SJCRH30 (cell line): Measurements from ENCODE around the gene SOBP. TPM values are rescaled to one million over a fixed set of nuclear protein-coding genes. Genes with fewer than 3 reads are reported as not detected.

ENCODE experiments used
- DNase-seq, 2 experiments: peaks; one replicate each; pipeline ENCODE4 v3.0.0-alpha.2; 2015 to 2020
- H3K27ac ChIP-seq: fragments of 250-450 bp; sonication (Bioruptor Pico); 2 replicates; pipeline ENCODE4 v1.5.1; 2020; ENCODE audit warnings: mild to moderate bottlenecking, moderate library complexity
- H3K27me3 ChIP-seq: fragments of 250-450 bp; sonication (Bioruptor Pico); 2 replicates; pipeline ENCODE4 v1.5.1; 2020; ENCODE audit warnings: mild to moderate bottlenecking, moderate library complexity
- H3K36me3 ChIP-seq: fragments of 250-450 bp; sonication (Bioruptor Pico); 2 replicates; pipeline ENCODE4 v1.5.1; 2020; ENCODE audit warnings: mild to moderate bottlenecking, moderate library complexity
- H3K4me1 ChIP-seq: fragments of 250-450 bp; sonication (Bioruptor Pico); 2 replicates; pipeline ENCODE4 v1.5.1; 2020; ENCODE audit warnings: mild to moderate bottlenecking, moderate library complexity
- H3K4me3 ChIP-seq: fragments of 250-450 bp; sonication (Bioruptor Pico); 2 replicates; pipeline ENCODE4 v1.5.1; 2020; ENCODE audit warnings: mild to moderate bottlenecking, moderate library complexity
- H3K9me3 ChIP-seq: fragments of 250-450 bp; sonication (Bioruptor Pico); replicated peaks from 2 replicates; pipeline ENCODE4 v1.5.1; 2020; ENCODE audit warnings: mild to moderate bottlenecking, moderate library complexity
- total RNA-seq: library from RNA; depleted of rRNA; stranded (reverse); fragments of >200 nt; shearing (Covaris generic); gene quantifications from 2 replicates; pipeline ENCODE4 v1.2.3, GENCODE V29; 2014; rRNA removed

SOBP gene
- total RNA-seq, result 7.0 and 7.8 TPM in 2 replicates

GRCh38 chr6:107489636-107490565, at the start of gene SOBP:
TSS of gene SOBP (plus strand) at chr6:107490117. CDS start at chr6:107490617, 500 bp downstream.
- Histone ChIP-seq H3K4me1 (peaks cover 27% of the 10 kb centered on the region), H3K36me3 (no peaks in the 10 kb centered on the region), H3K9me3 (no peaks in the 10 kb centered on the region), H3K27me3 (no peaks in the 10 kb centered on the region), H3K4me3 (peak within 1 kb of the TSS; percentile 88), H3K27ac (peak within 1 kb of the TSS; percentile 65)
- DNase-seq, result peak; percentile 81 to 82

- Histone ChIP-seq H3K4me1 (no peaks in the 10 kb centered on the region), H3K36me3 (0 out of 2 replicates have a peak, but pooled peaks cover 2% of the 10 kb centered on the region), H3K9me3 (no peaks in the 10 kb centered on the region; the same call in 1 of the 2 replicates), H3K27ac (no peak overlapping the region), H3K4me3 (no peak overlapping the region), H3K27me3 (no peaks in the 10 kb centered on the region)
- no peak for DNase-seq
Measured at GRCh38 chr6:107440936-107441335, 49.0 kb upstream of the SOBP start.

GRCh38 chr6:107441682-107442081, 48.2 kb upstream of the SOBP start:
- no peak overlapping the region for H3K27ac ChIP-seq
- no peaks in the 10 kb centered on the region for H3K4me1 ChIP-seq
- 0 out of 2 replicates have a peak, but pooled peaks cover 2% of the 10 kb centered on the region for H3K36me3 ChIP-seq
- DNase-seq, result no peak
- H3K9me3 ChIP-seq, result peaks cover 5% of the 10 kb centered on the region
- no peak overlapping the region for H3K4me3 ChIP-seq
- no peaks in the 10 kb centered on the region for H3K27me3 ChIP-seq

- Histone ChIP-seq H3K4me3 (no peak overlapping the region), H3K27ac (no peak overlapping the region), H3K4me1 (no peaks in the 10 kb centered on the region), H3K9me3 (peaks cover 7% of the 10 kb centered on the region), H3K36me3 (0 out of 2 replicates have a peak, but pooled peaks cover 2% of the 10 kb centered on the region), H3K27me3 (no peaks in the 10 kb centered on the region)
- peak in 1 of 2 experiments; percentile 7 for DNase-seq
Measured at GRCh38 chr6:107442938-107443607, 46.8 kb upstream of the SOBP start.

- Histone ChIP-seq H3K36me3 (0 out of 2 replicates have a peak, but pooled peaks cover 2% of the 10 kb centered on the region), H3K27ac (no peak overlapping the region), H3K27me3 (no peaks in the 10 kb centered on the region), H3K4me3 (no peak overlapping the region), H3K9me3 (peaks cover 7% of the 10 kb centered on the region), H3K4me1 (no peaks in the 10 kb centered on the region)
- no peak for DNase-seq
Measured at GRCh38 chr6:107443608-107444267, 46.2 kb upstream of the SOBP start.

GRCh38 chr6:107444277-107444676, 45.6 kb upstream of the SOBP start:
- no peaks in the 10 kb centered on the region for H3K27me3 ChIP-seq
- DNase-seq, result no peak
- 0 out of 2 replicates have a peak, but pooled peaks cover 2% of the 10 kb centered on the region for H3K36me3 ChIP-seq
- H3K4me1 ChIP-seq, result no peaks in the 10 kb centered on the region
- H3K27ac ChIP-seq, result no peak overlapping the region
- H3K9me3 ChIP-seq, result peaks cover 12% of the 10 kb centered on the region
- H3K4me3 ChIP-seq, result no peak overlapping the region

GRCh38 chr6:107447663-107448216, 42.2 kb upstream of the SOBP start:
- Histone ChIP-seq H3K27ac (no peak overlapping the region), H3K4me1 (no peaks in the 10 kb centered on the region), H3K9me3 (peaks cover 12% of the 10 kb centered on the region), H3K36me3 (0 out of 2 replicates have a peak, but pooled peaks cover 2% of the 10 kb centered on the region), H3K4me3 (no peak overlapping the region), H3K27me3 (no peaks in the 10 kb centered on the region)
- DNase-seq, result peak in 1 of 2 experiments; percentile 9

- peak; percentile 19 to 45 for DNase-seq
- Histone ChIP-seq H3K9me3 (peaks cover 12% of the 10 kb centered on the region), H3K4me3 (no peak overlapping the region), H3K27ac (no peak overlapping the region), H3K4me1 (no peaks in the 10 kb centered on the region), H3K36me3 (0 out of 2 replicates have a peak, but pooled peaks cover 2% of the 10 kb centered on the region), H3K27me3 (no peaks in the 10 kb centered on the region)
Measured at GRCh38 chr6:107448776-107449175, 41.1 kb upstream of the SOBP start.

- no peak for DNase-seq
- no peaks in the 10 kb centered on the region for H3K36me3 ChIP-seq
- peak overlapping the region; percentile 70 for H3K4me3 ChIP-seq
- no peaks in the 10 kb centered on the region for H3K9me3 ChIP-seq
- no peaks in the 10 kb centered on the region for H3K4me1 ChIP-seq
- peak overlapping the region; percentile 48 for H3K27ac ChIP-seq
- no peaks in the 10 kb centered on the region for H3K27me3 ChIP-seq
Measured at GRCh38 chr6:107458672-107459282, 31.1 kb upstream of the SOBP start.

- Histone ChIP-seq H3K27me3 (no peaks in the 10 kb centered on the region), H3K9me3 (no peaks in the 10 kb centered on the region), H3K4me3 (peak within 1 kb of the TSS; percentile 70), H3K4me1 (no peaks in the 10 kb centered on the region), H3K36me3 (no peaks in the 10 kb centered on the region), H3K27ac (peak within 1 kb of the TSS; percentile 48)
- DNase-seq, result peak; percentile 97 to 99
Measured at GRCh38 chr6:107459283-107460082, 30.4 kb upstream of the SOBP start, which contains the start of gene PDSS2. TSS of gene PDSS2 (minus strand) at chr6:107459564. CDS start at chr6:107459285, 279 bp downstream.

GRCh38 chr6:107460083-107460631, 29.8 kb upstream of the SOBP start:
- Histone ChIP-seq H3K4me3 (peak overlapping the region; percentile 70), H3K27me3 (no peaks in the 10 kb centered on the region), H3K27ac (peak overlapping the region; percentile 48), H3K4me1 (no peaks in the 10 kb centered on the region), H3K36me3 (no peaks in the 10 kb centered on the region), H3K9me3 (no peaks in the 10 kb centered on the region)
- DNase-seq, result no peak

GRCh38 chr6:107466062-107466461, 23.9 kb upstream of the SOBP start:
- Histone ChIP-seq H3K36me3 (no peaks in the 10 kb centered on the region), H3K4me1 (no peaks in the 10 kb centered on the region), H3K27me3 (no peaks in the 10 kb centered on the region), H3K27ac (no peak overlapping the region), H3K4me3 (no peak overlapping the region), H3K9me3 (0 out of 2 replicates have a peak, but pooled peaks cover 4% of the 10 kb centered on the region)
- no peak for DNase-seq

- no peak overlapping the region for H3K27ac ChIP-seq
- H3K27me3 ChIP-seq, result no peaks in the 10 kb centered on the region
- H3K9me3 ChIP-seq, result 0 out of 2 replicates have a peak, but pooled peaks cover 4% of the 10 kb centered on the region
- H3K4me1 ChIP-seq, result no peaks in the 10 kb centered on the region
- no peak overlapping the region for H3K4me3 ChIP-seq
- no peak for DNase-seq
- no peaks in the 10 kb centered on the region for H3K36me3 ChIP-seq
Measured at GRCh38 chr6:107470364-107470763, 19.6 kb upstream of the SOBP start.
